ENCODE data around the gene SRSF6.
"Not testable (repeated sequence)": the region's sequence is repeated elsewhere in the genome, so short reads cannot be mapped to it uniquely, and the experiment has no call there.

Gene SRSF6

DNA sequence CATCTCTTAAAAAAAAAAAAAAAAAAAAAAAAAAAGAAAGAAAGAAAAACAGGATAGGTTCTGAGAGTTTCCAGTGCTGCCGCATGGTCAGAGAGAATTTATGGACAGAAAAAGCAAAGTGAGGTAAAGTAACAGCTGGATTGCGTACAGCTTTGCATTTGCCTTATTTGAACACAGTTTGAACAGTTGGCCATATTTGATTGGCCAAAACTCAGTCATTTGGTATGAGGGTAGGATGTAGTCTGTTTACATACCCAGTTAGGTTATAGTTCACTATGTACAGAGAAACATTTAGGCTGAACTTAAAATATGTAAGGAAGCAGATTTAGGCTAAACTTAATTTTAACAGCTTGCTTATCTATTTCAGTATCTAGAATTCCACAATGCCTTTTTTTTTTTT is 32.3 kb downstream of the SRSF6 start:
- no peak for DNase-seq

DNA sequence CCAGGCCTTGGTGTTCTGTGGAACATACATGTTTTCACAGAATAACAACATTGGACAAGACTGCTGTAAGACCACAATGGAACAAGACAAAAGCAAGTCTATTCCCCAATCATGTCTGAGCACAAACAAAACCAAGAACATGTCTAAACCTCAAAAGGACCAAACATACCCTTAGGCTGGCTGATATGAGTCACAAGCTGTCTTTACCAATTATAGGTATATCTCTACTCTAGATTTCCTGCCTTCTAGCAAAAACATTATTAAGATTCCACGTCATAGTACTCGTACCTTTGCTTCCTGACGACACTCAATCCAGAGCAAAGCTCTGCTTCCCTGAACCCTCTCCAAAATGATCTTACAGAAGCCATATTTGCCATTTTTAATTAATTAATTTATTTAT is 34.4 kb downstream of the SRSF6 start:
- no peak for DNase-seq

- no peak for DNase-seq
Observed at GRCh38 chr20:43495388-43495787, 37.7 kb downstream of the SRSF6 start.

GRCh38 chr20:43502021-43502420 is 44.3 kb downstream of the SRSF6 start:
- DNase-seq = not testable (repeated sequence)

GRCh38 chr20:43506238-43506637 is 48.5 kb downstream of the SRSF6 start:
- no peak for DNase-seq

- DNase-seq = peak; percentile 59
Observed at GRCh38 chr20:43507150-43508080, 49.7 kb downstream of the SRSF6 start, which contains the start of gene L3MBTL1. Gene L3MBTL1, plus strand, starts transcription at chr20:43507697. Its CDS starts 5,807 bp downstream, at chr20:43513504.

GRCh38 chr20:43508106-43508505 is 50.4 kb downstream of the SRSF6 start:
- DNase-seq = no peak

DNA sequence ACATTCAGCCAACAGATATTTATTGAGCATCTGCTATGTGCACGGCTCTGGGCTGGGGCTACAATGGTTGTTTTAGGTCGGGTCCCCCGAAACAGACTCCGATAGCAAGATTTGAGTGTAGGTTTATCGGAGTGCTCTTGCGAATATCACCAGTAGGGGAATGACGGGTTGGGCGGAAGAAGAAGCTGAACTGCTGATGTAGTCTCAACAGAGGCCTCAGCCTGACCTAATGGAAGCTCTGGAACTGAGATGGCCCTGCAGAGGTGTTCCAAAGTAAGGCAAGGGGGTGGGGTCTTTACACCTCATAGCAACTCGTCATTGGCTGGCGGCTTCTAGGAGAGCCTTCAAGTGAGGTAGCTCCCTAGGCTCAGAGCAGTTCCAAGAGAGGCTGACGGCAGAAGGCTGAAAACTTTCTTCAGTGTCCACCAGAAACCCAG is 50.9 kb downstream of the SRSF6 start:
- peak; percentile 32 for DNase-seq

- DNase-seq = no peak
Observed at GRCh38 chr20:43511879-43512278, 54.2 kb downstream of the SRSF6 start.

DNA sequence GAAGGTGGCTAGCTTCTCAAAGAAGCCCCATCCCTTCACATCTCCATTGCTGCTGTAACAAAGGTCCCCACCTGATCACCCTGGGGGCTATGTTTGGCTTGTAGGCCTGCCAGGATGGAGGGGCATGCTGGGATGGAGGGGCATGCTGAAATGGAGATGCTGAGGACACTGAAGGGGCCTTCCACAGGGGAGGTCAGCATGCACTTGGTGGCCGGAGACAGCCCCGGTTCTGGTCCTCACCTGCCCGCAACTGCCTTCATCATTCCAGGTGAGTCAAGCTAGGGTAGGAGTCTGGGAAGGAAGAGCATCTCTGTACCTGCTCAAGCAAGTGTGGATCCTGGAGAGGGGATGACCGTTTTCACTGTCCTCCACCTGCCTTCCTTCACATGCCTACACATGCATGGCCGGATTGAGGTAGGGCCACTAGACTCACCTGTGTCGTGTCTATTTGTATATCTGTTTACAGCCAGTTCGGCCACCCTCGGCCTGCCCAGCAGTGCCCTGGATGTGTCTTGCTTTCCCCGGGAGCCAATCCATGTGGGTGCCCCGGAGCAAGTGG is 55.8 kb downstream of the SRSF6 start:
- no peak for DNase-seq
